Measurements from ENCODE around the gene ADARB2. TPM values are rescaled to one million over a fixed set of nuclear protein-coding genes. Genes with fewer than 3 reads are reported as not detected.
"Not testable (repeated sequence)": the region's sequence is repeated elsewhere in the genome, so short reads cannot be mapped to it uniquely, and the experiment has no call there.

ADARB2 gene
- total RNA-seq, 1 experiment from 2014 or later: not detected

GRCh38 chr10:1168763-1169162 lies 568.6 kb downstream of the ADARB2 start:
- in situ Hi-C loops (cut with HindIII; ENCODE audit: low pct_unique_long_range_greater_than_20kb, low sequenced_read_pairs): no loop called here

GRCh38 chr10:1166828-1167275 lies 570.5 kb downstream of the ADARB2 start:
- DNase-seq (ENCODE audit: low read depth): no peak
- in situ Hi-C loops (cut with HindIII; ENCODE audit: low pct_unique_long_range_greater_than_20kb, low sequenced_read_pairs): no loop called here

More at GRCh38 chr10:1168763-1169162, 568.6 kb downstream of the ADARB2 start:
- no peak for DNase-seq (ENCODE audit: low read depth)

- in situ Hi-C loops (cut with HindIII; ENCODE audit: low pct_unique_long_range_greater_than_20kb, low sequenced_read_pairs): no loop called here
- DNase-seq (ENCODE audit: low read depth): no peak
Observed at GRCh38 chr10:1166101-1166827, 571.1 kb downstream of the ADARB2 start.

GRCh38 chr10:1163831-1164230 lies 573.5 kb downstream of the ADARB2 start:
- no peak for DNase-seq (ENCODE audit: low read depth)
- in situ Hi-C loops (cut with HindIII; ENCODE audit: low pct_unique_long_range_greater_than_20kb, low sequenced_read_pairs): no loop called here

- DNase-seq (ENCODE audit: low read depth): no peak
- in situ Hi-C loops (cut with HindIII; ENCODE audit: low pct_unique_long_range_greater_than_20kb, low sequenced_read_pairs): no loop called here
Observed at GRCh38 chr10:1163204-1163660, 574.1 kb downstream of the ADARB2 start.

GRCh38 chr10:1162481-1163203 lies 574.7 kb downstream of the ADARB2 start:
- in situ Hi-C loops (cut with HindIII; ENCODE audit: low pct_unique_long_range_greater_than_20kb, low sequenced_read_pairs): no loop called here
- DNase-seq (ENCODE audit: low read depth): no peak

- in situ Hi-C loops (cut with HindIII; ENCODE audit: low pct_unique_long_range_greater_than_20kb, low sequenced_read_pairs); DNase-seq (ENCODE audit: low read depth): not testable (repeated sequence)
Observed at GRCh38 chr10:1161315-1161673, 576.0 kb downstream of the ADARB2 start.

GRCh38 chr10:1160561-1161314 lies 576.6 kb downstream of the ADARB2 start:
- in situ Hi-C loops (cut with HindIII; ENCODE audit: low pct_unique_long_range_greater_than_20kb, low sequenced_read_pairs): no loop called here

GRCh38 chr10:1159131-1160061 lies 577.9 kb downstream of the ADARB2 start:
- DNase-seq (ENCODE audit: low read depth): no peak
- in situ Hi-C loops (cut with HindIII; ENCODE audit: low pct_unique_long_range_greater_than_20kb, low sequenced_read_pairs): no loop called here

More at GRCh38 chr10:1160561-1161314, 576.6 kb downstream of the ADARB2 start:
- DNase-seq (ENCODE audit: low read depth): no peak

- DNase-seq (ENCODE audit: low read depth); in situ Hi-C loops (cut with HindIII; ENCODE audit: low pct_unique_long_range_greater_than_20kb, low sequenced_read_pairs): not testable (repeated sequence)
Observed at GRCh38 chr10:1158536-1158935, 578.8 kb downstream of the ADARB2 start.

- no peak for DNase-seq (ENCODE audit: low read depth)
- in situ Hi-C loops (cut with HindIII; ENCODE audit: low pct_unique_long_range_greater_than_20kb, low sequenced_read_pairs): no loop called here
Observed at GRCh38 chr10:1158066-1158465, 579.3 kb downstream of the ADARB2 start.

- in situ Hi-C loops (cut with HindIII; ENCODE audit: low pct_unique_long_range_greater_than_20kb, low sequenced_read_pairs): no loop called here
- no peak for DNase-seq (ENCODE audit: low read depth)
Observed at GRCh38 chr10:1157615-1157933, 579.8 kb downstream of the ADARB2 start.

- DNase-seq (ENCODE audit: low read depth): no peak
- in situ Hi-C loops (cut with HindIII; ENCODE audit: low pct_unique_long_range_greater_than_20kb, low sequenced_read_pairs): no loop called here
Observed at GRCh38 chr10:1156921-1157614, 580.3 kb downstream of the ADARB2 start.

- in situ Hi-C loops (cut with HindIII; ENCODE audit: low pct_unique_long_range_greater_than_20kb, low sequenced_read_pairs): no loop called here
- no peak for DNase-seq (ENCODE audit: low read depth)
Observed at GRCh38 chr10:1156616-1156886, 580.8 kb downstream of the ADARB2 start.

- no peak for DNase-seq (ENCODE audit: low read depth)
- in situ Hi-C loops (cut with HindIII; ENCODE audit: low pct_unique_long_range_greater_than_20kb, low sequenced_read_pairs): no loop called here
Observed at GRCh38 chr10:1155791-1156615, 581.3 kb downstream of the ADARB2 start.

- in situ Hi-C loops (cut with HindIII; ENCODE audit: low pct_unique_long_range_greater_than_20kb, low sequenced_read_pairs): no loop called here
- DNase-seq (ENCODE audit: low read depth): no peak
Observed at GRCh38 chr10:1154531-1155295, 582.6 kb downstream of the ADARB2 start.
